ENCODE measurements around the gene BRIP1. TPM values are rescaled to one million over a fixed set of nuclear protein-coding genes. Genes with fewer than 3 reads are reported as not detected.

The BRIP1 gene
- polyA plus RNA-seq, 1 of the 3 experiments (the other 2 are of a cell fraction), result 2.0 TPM

DNA sequence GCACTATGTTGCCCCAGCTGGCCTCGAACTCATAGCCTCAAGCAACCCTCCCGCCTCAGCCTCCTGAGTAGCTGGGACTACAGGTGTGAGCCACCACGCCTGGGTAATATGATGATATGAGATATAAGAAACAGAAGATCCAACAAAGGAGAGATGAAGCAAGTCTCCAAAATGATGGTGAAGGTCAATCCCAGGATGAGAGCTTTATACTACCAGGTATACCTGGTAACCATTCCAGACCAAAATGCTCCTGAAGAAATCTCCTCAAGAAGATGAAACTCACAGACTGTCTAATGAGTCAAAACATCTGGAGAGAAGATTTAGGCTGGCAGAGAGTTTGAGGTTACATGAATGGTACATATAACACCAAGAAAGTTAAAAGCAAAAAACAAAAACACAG is 39.9 kb upstream of the BRIP1 start:
- Histone ChIP-seq H3K9me2 (no peaks in the 10 kb centered on the region), H2AFZ (ENCODE audit: low read depth) (no peak overlapping the region), H3K36me3 (replicated peaks in 1 of 2; ENCODE audit: control insufficient read depth in 1 of 2, insufficient read depth in 2 of 2, low read length in 1 of 2) (peaks cover 43 to 65% of the 10 kb centered on the region in 2 experiments), H3K27me3 (ENCODE audit: insufficient read depth) (no peaks in the 10 kb centered on the region), H3K4me2 (no peak overlapping the region), H3K27ac (ENCODE audit: low read depth in 2 of 2, low read length in 1 of 2) (no peak overlapping the region), H3F3A (replicated peaks; ENCODE audit: insufficient read depth) (peaks cover 3% of the 10 kb centered on the region), H3K9ac (no peak overlapping the region), H3K4me3 (ENCODE audit: low read depth in 2 of 2, low read length in 1 of 2) (no peak overlapping the region), H3K79me2 (ENCODE audit: insufficient read depth) (no peaks in the 10 kb centered on the region), H3K9me3 (no peaks in the 10 kb centered on the region), H4K20me1 (ENCODE audit: insufficient read depth) (no peaks in the 10 kb centered on the region), H3K4me1 (ENCODE audit: control insufficient read depth in 1 of 2, insufficient read depth in 2 of 2, low read depth in 1 of 2, low read length in 1 of 2) (no peaks in the 10 kb centered on the region)
- no peak for TF ChIP-seq SMC3 (IDR thresholded peaks at IDR 0.05; ENCODE audit: low read depth, low read length)
- TF ChIP-seq TCF12 (IDR thresholded peaks at IDR 0.05), result no peak
- TF ChIP-seq EP300 (IDR thresholded peaks at IDR 0.05; ENCODE audit: borderline replicate concordance in 1 of 2, low read depth in 1 of 2, low read length in 1 of 2), result no peak
- TF ChIP-seq MXI1 (IDR thresholded peaks at IDR 0.05; ENCODE audit: low read depth, low read length), result no peak
- TF ChIP-seq JUND (IDR thresholded peaks at IDR 0.05), result no peak
- no peak for TF ChIP-seq GABPA (IDR thresholded peaks at IDR 0.05; ENCODE audit: low read depth)
- TF ChIP-seq, protein P1, sequence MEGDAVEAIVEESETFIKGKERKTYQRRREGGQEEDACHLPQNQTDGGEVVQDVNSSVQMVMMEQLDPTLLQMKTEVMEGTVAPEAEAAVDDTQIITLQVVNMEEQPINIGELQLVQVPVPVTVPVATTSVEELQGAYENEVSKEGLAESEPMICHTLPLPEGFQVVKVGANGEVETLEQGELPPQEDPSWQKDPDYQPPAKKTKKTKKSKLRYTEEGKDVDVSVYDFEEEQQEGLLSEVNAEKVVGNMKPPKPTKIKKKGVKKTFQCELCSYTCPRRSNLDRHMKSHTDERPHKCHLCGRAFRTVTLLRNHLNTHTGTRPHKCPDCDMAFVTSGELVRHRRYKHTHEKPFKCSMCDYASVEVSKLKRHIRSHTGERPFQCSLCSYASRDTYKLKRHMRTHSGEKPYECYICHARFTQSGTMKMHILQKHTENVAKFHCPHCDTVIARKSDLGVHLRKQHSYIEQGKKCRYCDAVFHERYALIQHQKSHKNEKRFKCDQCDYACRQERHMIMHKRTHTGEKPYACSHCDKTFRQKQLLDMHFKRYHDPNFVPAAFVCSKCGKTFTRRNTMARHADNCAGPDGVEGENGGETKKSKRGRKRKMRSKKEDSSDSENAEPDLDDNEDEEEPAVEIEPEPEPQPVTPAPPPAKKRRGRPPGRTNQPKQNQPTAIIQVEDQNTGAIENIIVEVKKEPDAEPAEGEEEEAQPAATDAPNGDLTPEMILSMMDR (IDR thresholded peaks at IDR 0.05), result no peak
- TF ChIP-seq, protein P2, sequence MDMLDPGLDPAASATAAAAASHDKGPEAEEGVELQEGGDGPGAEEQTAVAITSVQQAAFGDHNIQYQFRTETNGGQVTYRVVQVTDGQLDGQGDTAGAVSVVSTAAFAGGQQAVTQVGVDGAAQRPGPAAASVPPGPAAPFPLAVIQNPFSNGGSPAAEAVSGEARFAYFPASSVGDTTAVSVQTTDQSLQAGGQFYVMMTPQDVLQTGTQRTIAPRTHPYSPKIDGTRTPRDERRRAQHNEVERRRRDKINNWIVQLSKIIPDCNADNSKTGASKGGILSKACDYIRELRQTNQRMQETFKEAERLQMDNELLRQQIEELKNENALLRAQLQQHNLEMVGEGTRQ (IDR thresholded peaks at IDR 0.05; ENCODE audit: borderline replicate concordance, low read depth, low read length), result no peak
- no peak for TF ChIP-seq FOSL2 (IDR thresholded peaks at IDR 0.05; ENCODE audit: borderline replicate concordance, low read depth)
- TF ChIP-seq YY1 (IDR thresholded peaks at IDR 0.05; ENCODE audit: low read depth), result no peak
- TF ChIP-seq, protein P3, sequence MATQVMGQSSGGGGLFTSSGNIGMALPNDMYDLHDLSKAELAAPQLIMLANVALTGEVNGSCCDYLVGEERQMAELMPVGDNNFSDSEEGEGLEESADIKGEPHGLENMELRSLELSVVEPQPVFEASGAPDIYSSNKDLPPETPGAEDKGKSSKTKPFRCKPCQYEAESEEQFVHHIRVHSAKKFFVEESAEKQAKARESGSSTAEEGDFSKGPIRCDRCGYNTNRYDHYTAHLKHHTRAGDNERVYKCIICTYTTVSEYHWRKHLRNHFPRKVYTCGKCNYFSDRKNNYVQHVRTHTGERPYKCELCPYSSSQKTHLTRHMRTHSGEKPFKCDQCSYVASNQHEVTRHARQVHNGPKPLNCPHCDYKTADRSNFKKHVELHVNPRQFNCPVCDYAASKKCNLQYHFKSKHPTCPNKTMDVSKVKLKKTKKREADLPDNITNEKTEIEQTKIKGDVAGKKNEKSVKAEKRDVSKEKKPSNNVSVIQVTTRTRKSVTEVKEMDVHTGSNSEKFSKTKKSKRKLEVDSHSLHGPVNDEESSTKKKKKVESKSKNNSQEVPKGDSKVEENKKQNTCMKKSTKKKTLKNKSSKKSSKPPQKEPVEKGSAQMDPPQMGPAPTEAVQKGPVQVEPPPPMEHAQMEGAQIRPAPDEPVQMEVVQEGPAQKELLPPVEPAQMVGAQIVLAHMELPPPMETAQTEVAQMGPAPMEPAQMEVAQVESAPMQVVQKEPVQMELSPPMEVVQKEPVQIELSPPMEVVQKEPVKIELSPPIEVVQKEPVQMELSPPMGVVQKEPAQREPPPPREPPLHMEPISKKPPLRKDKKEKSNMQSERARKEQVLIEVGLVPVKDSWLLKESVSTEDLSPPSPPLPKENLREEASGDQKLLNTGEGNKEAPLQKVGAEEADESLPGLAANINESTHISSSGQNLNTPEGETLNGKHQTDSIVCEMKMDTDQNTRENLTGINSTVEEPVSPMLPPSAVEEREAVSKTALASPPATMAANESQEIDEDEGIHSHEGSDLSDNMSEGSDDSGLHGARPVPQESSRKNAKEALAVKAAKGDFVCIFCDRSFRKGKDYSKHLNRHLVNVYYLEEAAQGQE (IDR thresholded peaks at IDR 0.05; ENCODE audit: low read depth, low read length), result no peak
- no peak for TF ChIP-seq RFX5 (IDR thresholded peaks at IDR 0.05; ENCODE audit: low read length)
- CTCF ChIA-PET, result interaction anchor here (1.1 kb wide), 1 partner anchor 206 kb away, joined by 4 read pairs; no protein-coding TSS in a partner anchor
- WGBS (ENCODE audit: low lambda C conversion rate), result 97% methylated on average over 3 of the region's 3 CpGs
- POLR2A ChIA-PET, result no interaction called here
- no peak for DNase-seq

Measured in SK-N-SH (cell line).